GM21526 (cell line): Measurements from ENCODE around the gene CDC45.

Source experiments
- ATAC-seq: cut with Tn5 transposase; IDR thresholded peaks from one replicate; pipeline ENCODE4 v1.9.1; 2021; ENCODE audit warnings: moderate library complexity; ENCODE audit not compliant: unreplicated experiment, low FRiP score

The CDC45 gene

GRCh38 chr22:19510919-19511341 lies 31.2 kb downstream of the CDC45 start:
- ATAC-seq, result no peak

- ATAC-seq, result no peak
Observed at GRCh38 chr22:19513823-19514222, 34.1 kb downstream of the CDC45 start.

GRCh38 chr22:19514831-19515565 lies 35.3 kb downstream of the CDC45 start:
- no peak for ATAC-seq

- no peak for ATAC-seq
Observed at GRCh38 chr22:19515654-19516377, 36.1 kb downstream of the CDC45 start.

- ATAC-seq, result no peak
Observed at GRCh38 chr22:19516378-19517170, 36.9 kb downstream of the CDC45 start.

GRCh38 chr22:19517171-19517500 lies 37.4 kb downstream of the CDC45 start:
- no peak for ATAC-seq

GRCh38 chr22:19517919-19518611 lies 38.3 kb downstream of the CDC45 start:
- no peak for ATAC-seq

GRCh38 chr22:19518635-19519034 lies 38.9 kb downstream of the CDC45 start:
- no peak for ATAC-seq

GRCh38 chr22:19519041-19519926 lies 39.6 kb downstream of the CDC45 start:
- no peak for ATAC-seq

GRCh38 chr22:19520007-19520406 lies 40.3 kb downstream of the CDC45 start:
- ATAC-seq, result no peak

- ATAC-seq, result no peak
Observed at GRCh38 chr22:19520566-19521305, 41.0 kb downstream of the CDC45 start.

- no peak for ATAC-seq
Observed at GRCh38 chr22:19522190-19522880, 42.6 kb downstream of the CDC45 start.

- no peak for ATAC-seq
Observed at GRCh38 chr22:19522881-19523239, 43.1 kb downstream of the CDC45 start.

- ATAC-seq, result no peak
Observed at GRCh38 chr22:19523240-19524169, 43.8 kb downstream of the CDC45 start.

- ATAC-seq, result no peak
Observed at GRCh38 chr22:19524170-19525115, 44.7 kb downstream of the CDC45 start, which contains the start of gene CLDN5. TSS of gene CLDN5 (minus strand) at chr22:19524410. CDS start at chr22:19524255, 155 bp downstream.

GRCh38 chr22:19525116-19525660 lies 45.5 kb downstream of the CDC45 start:
- no peak for ATAC-seq
